Suppressor macrophage treated with lipopolysaccharide for 4 hours (primary cell): ENCODE data around the gene CHD5.

Experiments
- DNase-seq: peaks from one replicate; pipeline ENCODE4 v3.0.0-alpha.2; 2020

CHD5 gene

GRCh38 chr1:6200188-6200809, 20.2 kb upstream of the CHD5 start:
- no peak for DNase-seq

GRCh38 chr1:6199298-6200187, 19.4 kb upstream of the CHD5 start, which contains the start of gene RPL22:
RPL22 (minus strand) TSS chr1:6199595; CDS start chr1:6199573, 22 bp downstream.
- peak; percentile 99 for DNase-seq

DNA sequence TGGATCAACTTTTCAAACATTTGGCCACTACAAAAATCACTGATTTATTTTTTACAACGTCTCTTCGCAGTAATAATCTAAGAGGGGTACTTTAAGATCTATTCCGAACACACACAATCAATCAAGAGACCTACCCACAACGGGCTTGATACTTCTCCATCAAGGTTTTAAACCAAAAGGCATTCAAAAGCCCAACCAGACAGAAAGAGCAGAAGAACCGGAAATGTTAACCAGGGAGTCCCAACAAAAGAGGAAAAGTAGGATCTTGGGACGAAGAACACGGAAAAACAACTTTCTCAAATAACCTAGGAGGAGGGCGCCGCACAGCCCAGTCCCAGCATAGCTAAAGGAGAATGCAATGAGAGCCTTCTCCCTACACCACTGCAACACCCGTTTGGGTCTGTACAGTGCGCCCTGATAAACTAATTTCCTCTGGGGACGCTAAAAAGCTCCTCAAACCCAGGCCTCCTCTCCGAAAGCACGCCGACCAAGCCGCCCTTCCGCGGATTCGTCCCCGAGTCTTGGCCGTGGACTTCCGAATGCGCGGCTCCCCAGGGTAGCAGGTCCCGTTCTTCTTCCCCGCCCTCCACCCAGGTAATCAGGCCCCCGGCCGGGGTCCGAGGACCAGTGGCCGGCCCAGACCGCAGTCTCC, 18.7 kb upstream of the CHD5 start:
- no peak for DNase-seq

DNA sequence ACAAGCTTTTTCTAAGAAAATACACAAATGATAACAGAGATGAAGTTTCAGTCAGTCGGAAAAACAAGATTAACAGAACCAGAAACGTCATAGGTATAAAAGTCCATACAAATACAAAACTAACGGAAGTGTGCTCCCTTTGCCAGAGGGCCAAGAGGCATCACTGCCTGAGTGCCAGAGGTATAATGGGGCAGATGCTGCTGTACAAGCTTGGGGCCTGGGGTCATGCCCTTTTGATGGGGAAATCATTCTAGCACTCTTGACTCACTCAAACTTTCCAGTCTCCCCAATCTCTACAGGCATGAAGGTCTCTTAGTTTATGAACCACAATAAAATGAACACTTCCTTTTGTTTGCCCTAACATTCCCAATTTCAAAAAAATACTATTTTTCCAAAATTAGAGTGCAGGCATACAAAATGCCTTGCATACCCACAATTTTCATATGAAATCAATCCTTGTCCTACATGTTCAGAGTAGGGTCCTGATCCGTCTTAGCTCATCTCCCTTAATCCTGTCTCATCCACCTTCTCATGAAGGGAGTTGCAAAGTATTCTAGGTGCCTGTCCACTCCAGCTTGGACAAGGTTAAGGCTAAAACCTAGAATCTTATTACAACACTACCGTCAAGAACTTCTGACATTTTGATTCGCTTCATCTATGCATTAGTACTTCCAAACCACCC, 17.8 kb upstream of the CHD5 start:
- no peak for DNase-seq

- no peak for DNase-seq
Measured at GRCh38 chr1:6191968-6192367, 11.8 kb upstream of the CHD5 start.

GRCh38 chr1:6188466-6188865, 8.3 kb upstream of the CHD5 start:
- no peak for DNase-seq

DNA sequence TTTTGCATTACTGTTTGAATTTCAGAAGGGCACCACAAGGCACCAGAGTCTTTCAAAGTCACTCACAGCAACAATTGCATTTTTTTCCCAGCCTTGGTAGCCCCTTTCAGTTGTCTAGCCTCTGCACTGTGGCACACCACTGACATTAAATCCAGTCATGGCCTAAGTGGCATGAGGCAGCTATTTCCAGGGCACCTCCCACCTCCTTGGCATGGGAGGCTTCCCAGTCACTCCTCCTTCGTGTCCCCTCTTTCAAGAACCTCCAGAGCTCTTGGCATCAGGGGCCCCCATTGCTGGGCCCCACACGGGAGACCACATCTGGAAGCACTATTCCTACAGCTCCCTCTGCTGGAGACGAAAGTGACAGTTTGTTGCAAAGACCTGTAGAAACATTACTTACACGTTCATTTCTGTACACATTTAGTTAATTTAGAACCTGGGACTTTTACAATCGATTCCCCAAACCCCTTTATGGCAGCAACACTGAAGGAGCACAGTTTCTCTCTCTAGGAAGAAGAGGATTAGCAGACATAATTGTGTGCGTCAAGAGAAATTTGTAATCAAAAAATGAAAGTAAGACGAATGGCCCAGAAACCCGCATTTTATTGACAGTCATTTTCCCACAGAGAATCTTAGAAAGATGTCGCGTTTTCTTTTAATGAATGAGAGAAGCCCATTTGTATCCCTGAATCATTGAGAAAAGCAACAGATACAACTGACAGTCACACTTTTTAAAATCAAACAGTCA, 5.7 kb upstream of the CHD5 start:
- DNase-seq, result peak; percentile 35

DNA sequence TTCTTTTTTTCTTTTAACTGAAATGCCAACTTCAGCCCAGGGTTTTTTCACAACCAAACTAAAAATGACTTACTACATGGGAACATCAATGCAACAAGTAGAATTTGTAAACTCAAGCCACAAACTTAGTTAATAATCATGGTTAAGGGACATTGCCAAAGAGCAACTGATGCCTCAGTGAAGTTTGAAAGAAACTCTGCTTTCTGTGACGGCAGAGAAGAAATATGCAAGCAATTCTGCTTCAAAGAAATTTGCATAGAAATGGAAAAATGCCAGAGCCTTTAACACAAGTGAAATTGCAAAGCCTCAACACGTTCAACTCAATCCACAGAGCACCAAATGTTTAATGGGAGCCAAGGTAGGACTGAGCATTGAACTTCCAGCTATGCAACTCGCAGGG, 5.0 kb upstream of the CHD5 start:
- DNase-seq, result no peak

DNA sequence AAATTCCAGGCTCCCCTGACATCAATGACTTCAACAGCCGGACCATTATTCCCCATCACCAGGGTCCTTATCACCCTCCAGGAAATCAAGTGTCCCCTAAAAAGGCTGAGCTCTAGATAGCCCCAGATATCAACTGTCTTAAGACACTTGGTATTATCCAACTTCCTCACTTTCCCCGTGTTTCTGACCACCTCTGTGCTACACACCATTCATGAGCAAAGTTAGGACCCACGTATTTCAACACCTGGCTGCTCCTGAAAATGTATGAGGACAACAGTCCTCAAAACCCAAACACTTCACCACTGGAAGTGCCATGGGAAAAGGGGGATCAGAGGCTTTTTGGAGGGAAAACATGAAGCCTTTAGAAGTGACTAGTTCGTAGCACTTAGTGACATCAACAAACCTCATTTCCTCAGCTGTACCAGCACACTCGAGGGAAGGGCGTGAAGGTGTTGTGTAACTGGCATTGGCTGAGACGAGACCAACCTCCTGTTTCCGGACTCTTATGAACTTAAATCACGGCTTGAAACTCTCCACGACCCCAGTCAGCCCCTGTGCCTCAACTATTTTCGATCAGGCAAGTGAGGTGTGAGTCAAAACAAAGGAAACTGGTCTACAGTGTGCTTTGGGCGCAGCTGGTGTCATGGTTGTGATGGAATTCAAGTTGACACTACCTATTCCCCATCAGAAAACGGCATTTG, 4.1 kb upstream of the CHD5 start:
- DNase-seq, result no peak

DNA sequence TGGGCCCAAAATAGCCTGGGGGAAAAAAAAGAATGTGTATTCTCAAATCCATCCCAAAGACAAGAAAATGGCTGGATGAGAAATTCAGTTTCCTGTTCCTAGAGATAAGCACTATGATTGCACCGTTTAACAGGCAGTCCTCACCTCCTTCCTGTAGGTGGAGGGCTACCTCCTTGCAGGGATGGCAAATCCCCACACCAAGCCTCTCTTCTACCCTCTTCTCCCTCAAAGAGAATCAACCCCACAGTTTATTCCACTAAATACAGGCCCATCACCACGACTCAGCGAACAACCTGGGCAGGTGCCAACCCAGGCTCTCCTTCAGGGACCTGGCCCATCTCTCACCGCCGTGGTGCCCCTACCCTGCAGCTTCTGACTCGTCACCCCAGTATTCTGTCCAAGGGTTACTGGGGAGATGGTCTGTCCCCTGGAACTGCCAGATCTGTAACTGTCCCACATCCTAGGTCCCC, 3.4 kb upstream of the CHD5 start:
- no peak for DNase-seq

GRCh38 chr1:6181347-6181770, 1.2 kb upstream of the CHD5 start:
- no peak for DNase-seq

GRCh38 chr1:6180707-6181311, 688 bp upstream of the CHD5 start:
- DNase-seq, result no peak

DNA sequence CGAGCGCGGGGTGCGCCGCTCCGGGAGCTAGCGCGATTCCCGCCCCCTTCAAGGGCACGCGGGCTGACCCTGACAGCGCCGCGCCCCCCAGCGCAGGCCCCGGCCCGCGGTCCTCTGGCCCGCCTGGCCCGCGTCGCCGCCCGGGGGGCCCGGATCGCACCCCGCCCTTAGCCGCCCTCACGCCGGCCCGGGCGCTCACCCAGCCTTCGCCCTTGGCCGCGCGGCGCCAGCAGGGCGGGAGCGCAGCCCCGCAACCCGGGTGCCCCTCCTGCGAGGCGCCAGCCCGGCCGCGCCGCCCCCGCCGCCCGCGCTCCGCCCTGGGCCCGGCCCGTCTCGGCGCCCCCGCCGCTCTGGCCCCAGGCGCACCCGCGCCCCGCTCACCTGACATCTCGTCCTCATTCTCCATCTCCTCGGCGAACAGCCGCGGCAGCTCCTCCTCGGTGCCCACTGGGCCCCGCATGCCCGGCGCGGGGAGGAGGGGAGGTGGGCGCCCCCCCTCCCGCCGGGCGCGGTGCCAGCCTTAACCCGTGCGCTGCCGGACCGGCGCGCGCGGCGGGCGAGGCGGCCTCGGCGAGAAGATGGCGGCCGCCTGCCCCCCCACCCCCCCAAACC, 451 bp downstream of the CHD5 start:
- no peak for DNase-seq

DNA sequence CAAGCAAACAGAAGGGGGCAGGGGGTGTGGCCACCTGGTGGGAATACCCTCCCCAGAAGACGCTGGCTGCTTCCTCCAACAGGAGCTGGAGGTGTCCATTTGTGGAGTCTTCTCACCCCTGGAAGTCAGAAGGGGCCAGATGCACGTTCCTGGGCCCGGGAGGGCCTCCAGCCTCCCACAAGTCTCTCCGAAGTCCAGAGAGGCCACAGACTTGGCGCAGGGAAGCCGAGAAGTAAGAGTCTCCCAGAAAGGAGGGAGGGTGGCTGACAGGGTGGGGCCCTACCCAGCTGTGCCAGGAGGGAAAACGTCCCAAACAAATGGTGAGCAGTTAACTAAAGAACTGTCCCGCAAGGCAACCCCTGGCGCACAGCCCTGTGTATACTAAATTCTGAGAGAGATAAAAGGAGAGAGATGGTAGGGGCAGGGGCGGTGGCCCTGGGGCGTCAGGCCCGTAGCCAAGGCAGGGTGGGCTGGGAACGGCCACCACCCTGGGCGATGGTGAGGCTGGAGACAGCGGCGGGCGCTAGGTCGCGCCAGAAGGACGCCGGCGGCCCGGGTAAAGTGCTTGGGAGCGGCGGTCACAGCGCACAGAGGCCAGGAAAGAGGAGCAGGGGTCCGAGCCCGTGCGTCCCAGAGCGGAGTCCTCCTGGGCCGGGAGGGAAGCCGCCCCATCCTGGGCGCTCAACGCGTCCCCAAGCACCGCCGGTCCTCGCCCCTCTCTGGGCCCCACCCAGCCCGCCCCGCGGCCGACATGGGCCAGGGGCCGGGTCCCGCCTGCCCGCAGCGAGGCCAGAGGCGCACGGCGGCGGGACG, 1.2 kb downstream of the CHD5 start:
- no peak for DNase-seq

GRCh38 chr1:6177681-6178380, 2.3 kb downstream of the CHD5 start:
- no peak for DNase-seq

DNA sequence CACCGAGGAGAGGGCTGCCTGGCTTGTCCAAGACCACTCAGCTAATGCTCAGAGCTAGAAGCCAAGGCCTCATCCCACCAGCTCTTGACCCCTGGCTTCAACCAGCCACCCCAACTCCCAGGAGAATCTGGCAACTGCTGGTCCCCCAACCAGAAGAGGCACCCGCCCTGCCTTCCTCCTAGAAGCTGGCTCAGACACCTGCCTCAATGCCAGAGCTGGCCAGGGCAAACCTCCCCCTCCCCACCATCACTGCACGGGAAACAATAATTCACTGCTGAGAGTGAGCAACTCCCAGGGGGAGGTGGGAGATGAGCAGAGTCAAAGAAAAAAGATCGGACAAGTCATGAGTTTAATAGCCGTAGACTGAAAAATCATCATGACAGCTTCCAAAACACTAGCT, 3.3 kb downstream of the CHD5 start:
- DNase-seq, result no peak

DNA sequence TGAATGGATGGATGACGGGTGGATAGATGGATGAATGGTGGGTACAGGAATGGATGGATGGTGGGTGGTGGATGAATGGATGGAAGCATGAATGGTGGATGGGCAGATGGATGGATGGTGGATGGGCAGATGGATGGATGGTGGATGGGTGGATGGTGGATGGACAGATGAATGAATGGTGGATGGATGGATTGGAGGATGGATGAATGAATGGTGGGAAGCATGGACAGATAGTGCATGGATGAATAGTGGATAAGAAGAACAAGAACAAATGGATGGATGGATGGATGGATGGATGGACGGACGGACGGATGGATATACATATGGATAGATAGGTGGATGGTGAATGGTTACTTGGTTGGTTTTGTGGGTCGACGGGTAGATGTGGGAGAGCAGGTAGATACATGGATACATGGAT, 4.7 kb downstream of the CHD5 start:
- no peak for DNase-seq

DNA sequence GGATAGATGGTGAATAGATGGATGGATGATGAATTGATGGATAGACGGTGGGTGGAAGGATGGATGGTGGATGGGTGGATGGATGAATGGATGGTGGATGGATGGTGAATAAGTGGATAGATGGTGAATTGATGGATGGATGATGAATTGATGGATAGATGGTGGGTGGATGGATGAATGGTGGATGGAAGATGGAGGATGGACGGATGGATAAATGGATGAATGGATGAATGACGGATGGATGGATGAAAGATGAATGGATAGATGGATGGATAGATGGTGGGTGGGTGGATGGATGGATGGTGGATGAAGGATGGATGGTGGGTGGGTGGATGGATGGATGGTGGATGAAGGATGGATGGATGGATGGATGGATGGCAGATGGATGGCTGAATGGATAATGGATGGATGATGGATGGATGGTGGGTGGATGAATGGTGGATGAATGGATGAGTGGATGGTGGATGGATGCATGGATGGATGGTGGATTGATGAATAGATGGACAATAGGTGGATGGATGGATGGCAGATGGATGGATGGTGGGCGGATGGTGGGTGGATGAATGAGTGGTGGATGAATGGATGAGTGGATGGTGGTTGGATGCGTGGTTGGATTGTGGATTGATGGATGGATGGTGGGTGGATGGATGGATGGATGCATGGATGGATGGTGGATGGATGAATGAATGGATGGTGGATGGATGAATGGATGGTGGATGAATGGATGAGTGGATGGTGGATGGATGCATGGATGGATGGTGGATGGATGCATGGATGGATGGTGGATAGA, 5.3 kb downstream of the CHD5 start:
- DNase-seq, result no peak
